ENCODE data around the gene VPS16. TPM values are rescaled to one million over a fixed set of nuclear protein-coding genes. Genes with fewer than 3 reads are reported as not detected.
A peak's percentile ranks its signal among the peaks of the same experiment; 100 is the strongest.

Gene VPS16
- polyA plus RNA-seq (22.7 to 28.7 TPM (median 25.2 TPM) in 3 replicates), polyA minus RNA-seq (30.2 to 36.5 TPM (median 34.4 TPM) in 3 replicates)
- 10.4 TPM for polyA plus RNA-seq (2011; ENCODE audit: low read depth)
- 14.5 and 16.8 TPM in 2 replicates for polyA plus RNA-seq (2011; cell fraction: cytosol; rRNA removed)
- polyA plus RNA-seq (2011; cell fraction: nucleus; rRNA removed) = 69.6 and 76.6 TPM in 2 replicates
- polyA plus RNA-seq (2012; ENCODE audit: low replicate concordance) = 21.5 and 24.3 TPM in 2 replicates
- 29.0 TPM for polyA minus RNA-seq (2011; cell fraction: cytosol; rRNA and poly(A)+ RNA removed)
- 18.7 and 20.7 TPM in 2 replicates for polyA minus RNA-seq (2011; cell fraction: nucleus; rRNA and poly(A)+ RNA removed)

DNA sequence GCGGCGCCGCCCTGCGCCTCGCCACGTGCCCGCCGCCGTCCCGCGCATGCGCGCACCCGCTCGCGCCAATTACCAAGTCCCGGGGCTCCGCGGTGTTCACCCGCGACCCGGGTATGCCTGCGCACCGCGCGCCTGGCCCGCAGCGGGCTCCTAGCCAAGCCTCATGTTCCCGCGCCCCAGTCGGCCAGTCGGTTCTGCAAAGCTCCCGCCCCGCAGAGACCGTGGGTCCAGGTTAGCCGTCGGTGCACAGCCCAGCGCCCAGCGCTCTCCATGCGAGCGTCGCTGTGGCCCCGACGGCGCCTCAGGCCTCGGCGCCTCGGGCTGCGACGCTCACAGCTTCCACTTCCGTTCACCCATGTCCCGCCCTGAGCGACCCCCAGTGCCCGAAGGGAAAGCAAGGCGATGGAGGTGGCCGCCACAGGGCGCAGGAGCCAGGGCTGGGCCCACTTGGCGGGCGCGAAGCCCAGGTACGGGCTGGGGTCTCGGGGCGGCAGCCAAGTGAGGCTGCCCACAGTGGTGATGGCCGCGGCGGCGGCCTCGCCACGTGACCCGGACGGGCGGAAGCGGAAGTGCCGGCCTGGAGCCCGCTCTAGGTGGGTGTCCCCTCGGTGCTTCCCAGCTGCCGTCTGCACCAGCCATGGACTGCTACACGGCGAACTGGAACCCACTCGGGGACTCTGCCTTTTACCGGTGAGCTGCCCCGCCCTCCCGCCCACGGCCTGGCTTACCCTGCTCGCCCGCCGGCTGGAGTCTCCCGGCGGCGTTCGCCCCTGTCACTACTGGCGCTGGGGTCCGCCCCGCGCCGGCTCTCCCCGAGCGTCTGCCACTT, at the start of gene VPS16, which contains the start of gene PCED1A:
TSS of gene VPS16 (plus strand) at position 608 of the 829 bp plus-strand sequence. CDS start at position 638, 30 bp downstream.
TSS of gene PCED1A (minus strand) at position 518 of the 829 bp plus-strand sequence. CDS start 743 bp downstream, outside the sequence.
- TF ChIP-seq CTCF (optimal IDR thresholded peaks at IDR 0.05 in 1 of 3, IDR thresholded peaks at IDR 0.05 in 1 of 3, conservative IDR thresholded peaks at IDR 0.05 in 1 of 3; ENCODE audit: extremely low read depth in 1 of 3, insufficient read depth in 2 of 3, low read length in 3 of 3) (no peak), EZH2 (IDR thresholded peaks at IDR 0.05; ENCODE audit: low read length) (no peak)
- H3K4me3 ChIP-seq (ENCODE audit: control insufficient read depth in 2 of 3, extremely low read depth in 1 of 3, insufficient read depth in 2 of 3, low read depth in 1 of 3, low read length in 3 of 3) = peak within 1 kb of the TSS; percentile 74 to 85 (median 75)
- FAIRE-seq (no peak), DNase-seq (ENCODE audit: low read depth, low spot score) (no peak)
- H3K9ac ChIP-seq (ENCODE audit: control insufficient read depth, extremely low read depth, insufficient read depth, low read length) = peak within 1 kb of the TSS; percentile 81
- H3K4me2 ChIP-seq (ENCODE audit: control insufficient read depth, extremely low read depth, insufficient read depth, low read depth, low read length) = peak within 1 kb of the TSS; percentile 87
- dilution Hi-C loops (cut with MboI; ENCODE audit: extremely low pct_ligation_motif_present, low sequenced_read_pairs) = no loop called here
- peak within 1 kb of the TSS; percentile 78 for H3K27ac ChIP-seq (ENCODE audit: control insufficient read depth, insufficient read depth, low read length)
- H3K4me1 ChIP-seq (ENCODE audit: control insufficient read depth, extremely low read depth, insufficient read depth, low read length) = peaks cover 6% of the 10 kb centered on the region
- no peaks in the 10 kb centered on the region for H3K9me3 ChIP-seq (ENCODE audit: control insufficient read depth, low read depth, low read length)
- H4K20me1 ChIP-seq (ENCODE audit: control insufficient read depth, extremely low read depth, insufficient read depth, low read length) = no peaks in the 10 kb centered on the region
- H3K27me3 ChIP-seq (ENCODE audit: control insufficient read depth, extremely low read depth, insufficient read depth, low read length) = no peaks in the 10 kb centered on the region
- H3K36me3 ChIP-seq (ENCODE audit: control insufficient read depth in 2 of 2, extremely low read depth in 1 of 2, insufficient read depth in 2 of 2, low read length in 2 of 2) = no peaks in the 10 kb centered on the region
- no peaks in the 10 kb centered on the region for H3K79me2 ChIP-seq (ENCODE audit: control insufficient read depth, insufficient read depth, low read length)
- peaks cover 2% of the 10 kb centered on the region for H3K9me1 ChIP-seq (ENCODE audit: control insufficient read depth, extremely low read depth, insufficient read depth, low read length)
- peak within 1 kb of the TSS; percentile 97 for H2AFZ ChIP-seq (ENCODE audit: control insufficient read depth, low read length)

DNA sequence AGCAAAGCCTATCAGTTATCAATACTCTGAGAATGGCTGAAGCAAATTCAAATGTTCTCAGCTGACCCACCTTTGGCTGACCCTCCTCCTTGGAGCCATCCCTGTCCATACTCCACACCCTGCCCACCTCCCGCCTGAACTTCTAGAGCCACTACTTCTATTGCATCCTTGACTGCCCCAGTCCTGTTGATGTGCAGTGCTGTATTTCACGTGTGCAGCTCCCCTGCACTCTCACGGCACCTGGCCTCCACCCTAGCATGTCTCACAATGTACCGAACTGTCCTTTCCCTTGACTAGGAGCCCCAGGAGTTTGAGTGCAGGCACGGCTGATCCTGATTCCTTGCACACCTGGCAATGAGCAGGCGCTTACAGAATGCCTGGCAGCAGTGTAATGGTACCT, 47.1 kb upstream of the VPS16 start:
- no peak for DNase-seq (ENCODE audit: low read depth, low spot score)
- dilution Hi-C loops (cut with MboI; ENCODE audit: extremely low pct_ligation_motif_present, low sequenced_read_pairs) = no loop called here
- no peaks in the 10 kb centered on the region for H3K9me3 ChIP-seq (ENCODE audit: control insufficient read depth, low read depth, low read length)
- no peak overlapping the region for H3K9ac ChIP-seq (ENCODE audit: control insufficient read depth, extremely low read depth, insufficient read depth, low read length)
- peaks cover 2% of the 10 kb centered on the region for H3K4me1 ChIP-seq (ENCODE audit: control insufficient read depth, extremely low read depth, insufficient read depth, low read length)
- H3K36me3 ChIP-seq (ENCODE audit: control insufficient read depth in 2 of 2, extremely low read depth in 1 of 2, insufficient read depth in 2 of 2, low read length in 2 of 2) = no peaks in the 10 kb centered on the region
- H2AFZ ChIP-seq (ENCODE audit: control insufficient read depth, low read length) = no peak overlapping the region
- H3K79me2 ChIP-seq (ENCODE audit: control insufficient read depth, insufficient read depth, low read length) = no peaks in the 10 kb centered on the region
- H3K9me1 ChIP-seq (ENCODE audit: control insufficient read depth, extremely low read depth, insufficient read depth, low read length) = no peaks in the 10 kb centered on the region
- H4K20me1 ChIP-seq (ENCODE audit: control insufficient read depth, extremely low read depth, insufficient read depth, low read length) = no peaks in the 10 kb centered on the region
- TF ChIP-seq CTCF (optimal IDR thresholded peaks at IDR 0.05 in 1 of 3, IDR thresholded peaks at IDR 0.05 in 1 of 3, conservative IDR thresholded peaks at IDR 0.05 in 1 of 3; ENCODE audit: extremely low read depth in 1 of 3, insufficient read depth in 2 of 3, low read length in 3 of 3) (no peak), EZH2 (IDR thresholded peaks at IDR 0.05; ENCODE audit: low read length) (no peak)
- no peak overlapping the region for H3K4me3 ChIP-seq (ENCODE audit: control insufficient read depth in 2 of 3, extremely low read depth in 1 of 3, insufficient read depth in 2 of 3, low read depth in 1 of 3, low read length in 3 of 3)
- H3K27me3 ChIP-seq (ENCODE audit: control insufficient read depth, extremely low read depth, insufficient read depth, low read length) = peaks cover 55% of the 10 kb centered on the region
- no peak for FAIRE-seq
- H3K4me2 ChIP-seq (ENCODE audit: control insufficient read depth, extremely low read depth, insufficient read depth, low read depth, low read length) = no peak overlapping the region
- H3K27ac ChIP-seq (ENCODE audit: control insufficient read depth, insufficient read depth, low read length) = no peak overlapping the region

Data from keratinocyte (primary cell).